ENCODE data around the gene ITPKA. TPM values are rescaled to one million over a fixed set of nuclear protein-coding genes. Genes with fewer than 3 reads are reported as not detected.

Gene ITPKA
- total and polyA plus RNA-seq, 2 of the 13 experiments (the other 11 are each of a cell fraction or from before 2014, with no cell fraction given), result 13.2 to 41.3 TPM

DNA sequence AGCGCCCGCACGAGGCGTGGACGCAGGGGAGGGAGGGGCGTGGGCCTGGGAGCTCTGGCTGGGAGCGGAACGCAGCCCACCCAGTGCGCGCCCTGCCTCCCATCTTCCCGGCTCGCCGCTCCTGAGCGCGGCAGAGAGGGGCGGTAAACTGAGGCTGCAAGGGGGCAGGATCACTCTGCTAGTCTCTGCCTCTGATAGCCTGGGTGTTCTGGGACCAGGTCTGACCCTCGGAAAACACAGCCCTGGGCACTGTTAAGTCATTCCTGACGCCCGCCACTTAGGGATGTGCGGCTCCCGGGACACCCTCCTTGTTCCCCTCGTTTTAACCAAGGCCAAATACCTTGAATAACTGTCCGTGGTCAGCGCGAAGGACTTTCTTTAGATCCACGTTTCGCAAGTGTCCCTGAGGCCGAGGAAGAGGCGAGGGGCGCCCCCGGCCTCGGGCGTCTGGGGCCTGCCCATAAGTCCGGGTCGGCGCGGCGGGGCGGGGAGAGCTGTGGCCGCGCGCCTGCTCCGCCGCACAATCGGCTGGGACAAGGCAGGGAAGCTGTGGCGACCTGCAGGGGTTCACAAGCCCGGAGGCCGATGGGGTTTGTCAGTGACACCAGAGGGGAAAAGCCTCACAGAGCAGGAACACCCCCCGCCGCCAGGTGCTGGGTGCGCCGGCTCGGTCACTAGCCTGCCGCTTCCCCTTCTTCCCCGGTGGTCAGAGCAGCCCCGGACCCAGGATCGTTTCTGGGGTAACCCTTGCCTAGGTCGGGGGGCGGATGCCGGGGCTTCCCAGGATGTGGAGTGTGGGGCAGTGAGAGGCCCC is 1.5 kb downstream of the ITPKA start (continued):
- TF ChIP-seq ARID5B (CRISPR knock-in tag; IDR thresholded peaks at IDR 0.05), result no peak
- TF ChIP-seq BATF2 (CRISPR knock-in tag; IDR thresholded peaks at IDR 0.05), result no peak
- no peak for TF ChIP-seq ZSCAN29 (CRISPR knock-in tag; conservative IDR thresholded peaks at IDR 0.05)
- no peak for TF ChIP-seq CENPBD1 (CRISPR knock-in tag; IDR thresholded peaks at IDR 0.05; ENCODE audit: borderline replicate concordance, low read depth)
- TF ChIP-seq MIER2 (CRISPR knock-in tag; IDR thresholded peaks at IDR 0.05), result no peak
- no peak for TF ChIP-seq RFX3 (CRISPR knock-in tag; IDR thresholded peaks at IDR 0.05)
- TF ChIP-seq TMF1 (CRISPR knock-in tag; IDR thresholded peaks at IDR 0.05; ENCODE audit: low read depth), result peak; percentile 62; the same call in 1 of the 2 replicates
- no peak for TF ChIP-seq CEBPG (CRISPR knock-in tag; IDR thresholded peaks at IDR 0.05)
- no peak for TF ChIP-seq TSC22D2 (CRISPR knock-in tag; IDR thresholded peaks at IDR 0.05; ENCODE audit: borderline replicate concordance)
- TF ChIP-seq, protein P1, sequence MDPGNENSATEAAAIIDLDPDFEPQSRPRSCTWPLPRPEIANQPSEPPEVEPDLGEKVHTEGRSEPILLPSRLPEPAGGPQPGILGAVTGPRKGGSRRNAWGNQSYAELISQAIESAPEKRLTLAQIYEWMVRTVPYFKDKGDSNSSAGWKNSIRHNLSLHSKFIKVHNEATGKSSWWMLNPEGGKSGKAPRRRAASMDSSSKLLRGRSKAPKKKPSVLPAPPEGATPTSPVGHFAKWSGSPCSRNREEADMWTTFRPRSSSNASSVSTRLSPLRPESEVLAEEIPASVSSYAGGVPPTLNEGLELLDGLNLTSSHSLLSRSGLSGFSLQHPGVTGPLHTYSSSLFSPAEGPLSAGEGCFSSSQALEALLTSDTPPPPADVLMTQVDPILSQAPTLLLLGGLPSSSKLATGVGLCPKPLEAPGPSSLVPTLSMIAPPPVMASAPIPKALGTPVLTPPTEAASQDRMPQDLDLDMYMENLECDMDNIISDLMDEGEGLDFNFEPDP (CRISPR knock-in tag; conservative IDR thresholded peaks at IDR 0.05), result no peak
- TF ChIP-seq ZNF124 (CRISPR knock-in tag; IDR thresholded peaks at IDR 0.05), result no peak
- TF ChIP-seq PRMT3 (CRISPR knock-in tag; IDR thresholded peaks at IDR 0.05; ENCODE audit: borderline replicate concordance, low read depth), result no peak; the same call in 1 of the 2 replicates
- no peak for TF ChIP-seq GABPA (IDR thresholded peaks at IDR 0.05; ENCODE audit: low read depth, low read length)
- no peak for TF ChIP-seq GABPA (CRISPR knock-in tag; IDR thresholded peaks at IDR 0.05; ENCODE audit: low read depth)
- TF ChIP-seq SRSF4 (IDR thresholded peaks at IDR 0.05; ENCODE audit: low read depth, low read length, poor library complexity, severe bottlenecking), result no peak
- no peak for TF ChIP-seq LBX2 (CRISPR knock-in tag; IDR thresholded peaks at IDR 0.05; ENCODE audit: borderline replicate concordance)
- TF ChIP-seq NFIC (IDR thresholded peaks at IDR 0.05; ENCODE audit: low read length), result no peak
- TF ChIP-seq ZNF512 (CRISPR knock-in tag; IDR thresholded peaks at IDR 0.05), result no peak
- no peak for TF ChIP-seq ZNF670 (CRISPR knock-in tag; IDR thresholded peaks at IDR 0.05; ENCODE audit: borderline replicate concordance)
